Spleen (tissue), 11 donors: ENCODE results near the gene EDIL3. TPM values are rescaled to one million over a fixed set of nuclear protein-coding genes. Genes with fewer than 3 reads are reported as not detected.

Experiments used
- DNase-seq: peaks from one replicate; pipeline ENCODE4 v3.0.0-alpha.2; 2020
- H3K27ac ChIP-seq, 8 donors: fragments of 200-600 bp; sonication (generic) in 7 of 8; 1 replicate in 4 of 8; 2 replicates in 4 of 8; pipeline versions ENCODE4 v1.5.0 to v1.8.0; 2016 to 2021; ENCODE audit warnings: inconsistent platforms in 4 of 8, mild to moderate bottlenecking in 4 of 8, moderate library complexity in 1 of 8
- H3K27me3 ChIP-seq, 7 donors: fragments of 200-600 bp; sonication (generic) in 6 of 7; replicated peaks in 1 of 7; 1 replicate in 4 of 7; 2 replicates in 3 of 7; pipeline versions ENCODE4 v1.5.0 to v1.8.0; 2016 to 2021; ENCODE audit warnings: inconsistent platforms in 3 of 7, mild to moderate bottlenecking in 1 of 7
- H3K36me3 ChIP-seq, 6 donors: fragments of 200-600 bp; sonication (generic) in 5 of 6; 1 replicate in 4 of 6; 2 replicates in 2 of 6; pipeline versions ENCODE4 v1.5.0 to v1.8.0; 2016 to 2021; ENCODE audit warnings: inconsistent platforms in 2 of 6
- H3K4me1 ChIP-seq, 6 donors: fragments of 200-600 bp; sonication (generic) in 5 of 6; 1 replicate in 3 of 6; 2 replicates in 3 of 6; pipeline versions ENCODE4 v1.5.0 to v1.8.0; 2016 to 2021; ENCODE audit warnings: inconsistent platforms in 3 of 6
- H3K4me3 ChIP-seq, 8 donors: fragments of 200-600 bp; sonication (generic) in 7 of 8; 1 replicate in 4 of 8; 2 replicates in 4 of 8; pipeline versions ENCODE4 v1.5.0 to v1.8.0; 2016 to 2021; ENCODE audit warnings: inconsistent platforms in 4 of 8, mild to moderate bottlenecking in 4 of 8, moderate library complexity in 2 of 8
- H3K9me3 ChIP-seq, 8 donors: fragments of 200-600 bp; sonication (generic) in 7 of 8; 1 replicate in 4 of 8; 2 replicates in 4 of 8; pipeline versions ENCODE4 v1.5.0 to v1.8.0; 2016 to 2021; ENCODE audit warnings: inconsistent platforms in 4 of 8
- CTCF ChIP-seq, 11 experiments: fragments of 200-600 bp in 7 of 11; fragments of 450-650 bp in 4 of 11; sonication (generic) in 4 of 11; IDR thresholded peaks in 8 of 11; conservative IDR thresholded peaks in 3 of 11; 1 replicate in 7 of 11; 2 replicates in 4 of 11; pipeline versions ENCODE4 v1.4.0 to v1.8.0; 2016 to 2021; ENCODE audit warnings: antibody characterized with exemption in 11 of 11, inconsistent platforms in 4 of 11, mild to moderate bottlenecking in 1 of 11
- POLR2A ChIP-seq, 3 donors: fragments of 450-650 bp; IDR thresholded peaks; one replicate each; pipeline ENCODE4 v1.5.1; 2017; ENCODE audit warnings: antibody characterized with exemption in 3 of 3, mild to moderate bottlenecking in 1 of 3
- POLR2AphosphoS5 ChIP-seq, 3 donors: sonication (generic); formaldehyde crosslinking; IDR thresholded peaks; one replicate each; pipeline ENCODE4 v1.5.1; 2017; ENCODE audit warnings: antibody characterized with exemption in 3 of 3
- WGBS, 5 donors: extraction: QIAGEN DNeasy Blood & Tissue Kit in 3 of 5; methylation state at CpG; one replicate each; pipeline versions ENCODE4 v1.1.5 to v1.1.7; 2013 to 2018; 5-methylcytosine and 5-hydroxymethylcytosine counted together
- intact Hi-C: fragments of 100-400 bp; cut with DNase I; formaldehyde crosslinking; loops from one replicate; pipeline ENCODE4 v1.15.0; 2023; ENCODE audit warnings: low total_unique reads
- polyA plus RNA-seq, 3 donors: library from polyadenylated mRNA; stranded (reverse); fragments of 200-250 nt; gene quantifications; one replicate each; pipeline ENCODE4 v1.2.1, GENCODE V29; 2013
- total RNA-seq, 7 donors: library from RNA; depleted of rRNA in 3 of 7; stranded (reverse); fragments of >200 nt in 3 of 7; fragmentation: NEBNext Ultra II Directional in 4 of 7; extraction: Animal tissue kit (Norgen Biotek cat#: 25700) in 4 of 7; gene quantifications; one replicate each; pipeline versions ENCODE4 v1.1.0 to v1.2.1, GENCODE V29; 2016 to 2021
- donor health status: healthy with polysubstance abuse.
- donor health status: DM: no; HTN: no; CAD: no; lungs with moderate emphysema.
- donor health status: DM: no; HTN: no; CAD: no.
- donor health status: Bipolar disorder and iron deficiency.
- donor health status: healthy.
- donor health status: DM: no; HTN: no; CAD: no.
- donor health status: DM: yes; HTN: yes; CAD: no.

Gene EDIL3
- total and polyA plus RNA-seq, 10 donors: 0.61 to 2.9 (median 2.1) TPM

- H3K4me3 ChIP-seq: no peak overlapping the region
- intact Hi-C loops: loop anchor here (10.0 kb wide), 1 partner anchor 535 kb away; the partner anchor contains the start of gene HAPLN1
- no peaks in the 10 kb centered on the region for H3K27me3 ChIP-seq
- 81 to 95% (median 86%) methylated on average over 4 of the region's 4 CpGs for WGBS, 5 donors
- H3K9me3 ChIP-seq: no peaks in the 10 kb centered on the region
- DNase-seq: no peak
- TF ChIP-seq POLR2AphosphoS5 (IDR thresholded peaks at IDR 0.05) (no peak), CTCF (IDR thresholded peaks at IDR 0.05 in 8 of 11, conservative IDR thresholded peaks at IDR 0.05 in 3 of 11) (no peak), POLR2A (IDR thresholded peaks at IDR 0.05) (no peak)
- no peaks in the 10 kb centered on the region for H3K36me3 ChIP-seq
- H3K27ac ChIP-seq: no peak overlapping the region
- H3K4me1 ChIP-seq: no peaks in the 10 kb centered on the region
Measured at GRCh38 chr5:84259283-84260045, 125.2 kb downstream of the EDIL3 start.

DNA sequence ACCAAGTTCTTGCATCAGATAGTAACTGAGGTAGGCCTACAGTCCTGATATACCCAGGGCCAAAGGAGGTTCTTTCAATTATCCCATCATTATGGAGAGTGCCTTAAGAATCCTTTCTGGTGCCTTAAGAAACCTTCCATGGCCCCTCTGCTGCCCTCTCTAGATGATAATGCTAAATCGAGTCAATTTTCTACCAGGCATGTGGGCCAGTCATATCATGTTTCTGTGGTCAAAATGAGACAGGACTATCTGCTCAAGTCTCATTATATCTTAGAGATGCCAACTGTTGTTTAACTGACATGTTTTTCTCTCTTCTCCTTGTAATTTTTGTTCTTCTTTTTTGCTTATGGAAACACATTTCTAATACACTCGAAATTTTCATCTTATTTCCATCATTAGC lies 127.6 kb downstream of the EDIL3 start:
- Histone ChIP-seq H3K27me3 (no peaks in the 10 kb centered on the region), H3K4me3 (no peak overlapping the region), H3K9me3 (no peaks in the 10 kb centered on the region), H3K4me1 (no peaks in the 10 kb centered on the region), H3K27ac (no peak overlapping the region), H3K36me3 (no peaks in the 10 kb centered on the region)
- 70 to 76% (median 74%) methylated on average over 2 of the region's 2 CpGs for WGBS, 5 donors
- intact Hi-C loops: loop anchor here (10.0 kb wide), 1 partner anchor 532 kb away; the partner anchor contains the start of gene HAPLN1
- TF ChIP-seq POLR2A (IDR thresholded peaks at IDR 0.05) (no peak), CTCF (IDR thresholded peaks at IDR 0.05 in 8 of 11, conservative IDR thresholded peaks at IDR 0.05 in 3 of 11) (no peak)
- no peak for DNase-seq

GRCh38 chr5:84255315-84255714 lies 129.4 kb downstream of the EDIL3 start:
- DNase-seq: no peak
- no peak for TF ChIP-seq POLR2A (IDR thresholded peaks at IDR 0.05)
- TF ChIP-seq CTCF (IDR thresholded peaks at IDR 0.05 in 8 of 11, conservative IDR thresholded peaks at IDR 0.05 in 3 of 11): no peak
- TF ChIP-seq POLR2AphosphoS5 (IDR thresholded peaks at IDR 0.05): no peak
- no peak overlapping the region for H3K4me3 ChIP-seq
- no peaks in the 10 kb centered on the region for H3K27me3 ChIP-seq
- H3K4me1 ChIP-seq: no peaks in the 10 kb centered on the region
- intact Hi-C loops: loop anchor here (10.0 kb wide), 1 partner anchor 531 kb away; the partner anchor contains the start of gene HAPLN1
- H3K27ac ChIP-seq: no peak overlapping the region
- H3K36me3 ChIP-seq: no peaks in the 10 kb centered on the region
- no peaks in the 10 kb centered on the region for H3K9me3 ChIP-seq

DNA sequence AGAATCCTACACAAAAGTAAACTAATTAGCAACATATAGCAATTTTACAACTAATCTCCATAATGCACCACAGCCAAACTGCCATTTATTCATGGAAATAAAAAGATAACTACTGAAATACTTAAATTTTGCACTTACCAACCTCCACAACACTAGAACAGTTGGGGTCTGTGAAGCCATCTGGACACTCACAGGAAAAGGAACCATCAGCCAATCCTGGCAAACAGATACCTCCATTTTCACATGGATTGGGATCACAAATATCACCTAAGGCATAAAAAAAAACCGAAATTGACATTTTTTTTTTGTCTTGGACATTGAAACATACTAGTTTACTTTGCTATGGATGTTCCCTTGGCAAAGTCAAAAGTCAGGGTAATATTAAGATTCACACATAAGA lies 130.7 kb downstream of the EDIL3 start:
- no peak overlapping the region for H3K4me3 ChIP-seq
- no peaks in the 10 kb centered on the region for H3K27me3 ChIP-seq
- TF ChIP-seq POLR2AphosphoS5 (IDR thresholded peaks at IDR 0.05): no peak
- no peak for TF ChIP-seq POLR2A (IDR thresholded peaks at IDR 0.05)
- no peak for TF ChIP-seq CTCF (IDR thresholded peaks at IDR 0.05 in 8 of 11, conservative IDR thresholded peaks at IDR 0.05 in 3 of 11)
- DNase-seq: no peak
- no peaks in the 10 kb centered on the region for H3K4me1 ChIP-seq
- intact Hi-C loops: loop anchor here (10.0 kb wide), 1 partner anchor 529 kb away; the partner anchor contains the start of gene HAPLN1
- WGBS, 5 donors: 59 to 80% (median 69%) methylated on average over 1 of the region's 1 CpG
- H3K9me3 ChIP-seq: no peaks in the 10 kb centered on the region
- H3K27ac ChIP-seq: no peak overlapping the region
- H3K36me3 ChIP-seq: no peaks in the 10 kb centered on the region
